ENCODE measurements around the gene SGPL1.
"Not testable (repeated sequence)": the region's sequence is repeated elsewhere in the genome, so short reads cannot be mapped to it uniquely, and the experiment has no call there.

SGPL1 gene

GRCh38 chr10:70843776-70844489, 28.2 kb downstream of the SGPL1 start:
- no peak for DNase-seq (ENCODE audit: low read depth in 2 of 2)

GRCh38 chr10:70845256-70845655, 29.5 kb downstream of the SGPL1 start:
- DNase-seq (ENCODE audit: low read depth in 2 of 2), result no peak

DNA sequence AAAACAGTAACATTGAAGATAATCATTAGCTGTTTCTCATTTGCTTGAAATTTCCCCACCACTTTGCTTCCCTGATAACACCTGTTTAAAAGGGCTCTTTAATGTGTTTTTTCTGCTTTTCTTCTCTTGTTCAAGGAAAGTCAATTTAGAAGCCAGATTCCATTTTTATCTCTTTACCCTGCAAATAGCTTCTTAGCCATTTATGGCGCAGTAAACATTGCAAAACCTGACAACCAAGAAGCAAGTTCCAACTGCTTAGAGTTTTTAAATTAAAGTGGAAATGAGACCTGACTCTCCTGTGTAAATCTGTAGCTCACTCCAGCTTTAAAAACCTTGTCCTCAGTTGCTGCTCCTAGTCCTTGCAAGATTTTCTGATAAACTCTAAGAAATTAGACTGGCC, 30.1 kb downstream of the SGPL1 start:
- no peak for DNase-seq (ENCODE audit: low read depth in 2 of 2)

DNA sequence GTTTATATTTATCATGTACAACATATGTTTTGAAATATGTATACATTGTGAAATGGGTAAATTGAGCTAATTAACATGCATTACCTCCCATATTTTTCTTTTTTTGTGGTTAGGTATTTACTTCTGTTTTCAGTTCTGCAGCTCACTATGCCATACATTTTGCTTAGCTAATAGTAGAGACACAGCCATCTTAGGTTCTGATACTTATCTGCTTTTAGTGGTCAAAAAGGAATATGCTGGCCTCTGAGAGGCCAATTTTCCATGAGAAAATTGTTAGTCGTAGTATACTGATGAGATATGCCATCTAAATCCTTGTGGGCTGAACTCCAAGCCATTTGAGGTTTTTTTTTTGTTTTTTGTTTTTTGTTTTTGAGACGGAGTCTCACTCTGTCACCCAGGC, 31.0 kb downstream of the SGPL1 start:
- no peak for DNase-seq (ENCODE audit: low read depth in 2 of 2)

DNA sequence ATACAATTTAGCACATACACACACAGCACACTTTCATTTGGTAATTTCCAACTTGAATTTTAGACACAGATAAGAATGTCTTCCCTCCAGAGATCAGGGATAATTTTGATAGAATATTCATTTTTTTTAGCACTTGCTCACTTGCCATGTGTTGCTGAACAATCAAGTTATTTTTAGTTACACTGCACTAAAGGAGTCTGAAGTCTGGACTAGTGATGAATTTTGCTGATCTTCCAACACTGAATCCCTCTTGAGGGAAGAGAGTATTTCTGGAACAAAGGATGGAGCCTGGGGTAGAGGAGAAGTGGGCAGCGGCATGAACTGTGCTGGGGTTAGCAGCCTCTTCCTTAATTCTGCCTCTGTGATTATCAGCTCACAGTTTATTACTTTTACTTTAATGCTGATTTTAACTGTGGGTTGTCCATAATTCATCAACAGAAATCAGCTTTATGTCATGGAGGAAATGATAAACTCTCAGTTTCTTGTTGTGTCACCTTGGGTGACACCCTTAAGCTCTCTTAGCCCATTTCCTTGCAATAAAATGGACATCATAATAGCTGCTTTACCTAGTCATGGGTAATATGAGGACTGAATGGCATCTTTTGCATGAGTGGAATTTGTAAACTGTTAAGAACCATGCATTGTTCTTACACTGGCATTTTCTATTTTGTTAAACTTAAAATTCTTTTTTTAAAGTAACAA, 32.1 kb downstream of the SGPL1 start:
- no peak for DNase-seq (ENCODE audit: low read depth in 2 of 2)

DNA sequence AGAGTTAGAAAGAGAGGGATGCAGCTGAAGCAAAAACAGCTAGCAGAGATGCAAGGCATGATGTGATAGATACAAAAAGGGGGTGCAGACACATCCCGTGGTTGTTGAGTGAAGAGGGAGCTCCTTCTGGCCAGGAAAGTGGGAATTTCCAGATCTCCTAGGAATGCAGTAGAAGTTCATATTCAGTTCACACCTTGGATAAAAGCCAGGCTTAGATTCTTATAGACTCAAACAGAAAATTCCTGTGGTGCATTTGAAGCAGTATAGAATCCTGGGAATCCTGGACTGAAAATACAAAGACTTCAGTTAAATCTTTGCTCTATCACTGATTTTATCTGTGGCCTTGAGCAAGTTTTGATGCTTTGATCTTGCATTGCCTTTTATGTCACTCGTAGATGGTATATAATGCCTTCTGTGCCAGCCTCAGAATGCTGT, 33.9 kb downstream of the SGPL1 start:
- DNase-seq (ENCODE audit: low read depth in 2 of 2), result no peak

DNA sequence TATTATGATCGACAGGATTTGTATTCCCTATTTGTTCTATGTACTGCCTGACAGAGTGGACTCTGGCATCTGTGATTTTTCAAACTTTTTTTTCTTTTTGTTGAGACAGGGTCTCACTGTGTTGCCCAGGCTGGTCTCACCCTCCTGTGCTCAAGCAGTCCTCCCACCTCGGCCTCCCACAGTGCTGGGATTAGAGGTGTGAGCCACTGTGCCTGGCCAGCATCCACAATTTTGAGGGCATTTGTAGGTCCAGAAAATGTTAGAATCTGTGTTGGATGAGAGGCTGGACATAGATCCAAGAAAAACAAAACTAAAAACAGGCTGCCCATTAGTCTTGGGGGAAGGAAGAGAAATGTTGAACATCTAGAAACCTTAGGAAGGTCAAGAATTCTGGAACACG, 34.3 kb downstream of the SGPL1 start:
- no peak for DNase-seq (ENCODE audit: low read depth in 2 of 2)

- DNase-seq (ENCODE audit: low read depth in 2 of 2), result no peak
Measured at GRCh38 chr10:70851597-70852475, 36.1 kb downstream of the SGPL1 start.

DNA sequence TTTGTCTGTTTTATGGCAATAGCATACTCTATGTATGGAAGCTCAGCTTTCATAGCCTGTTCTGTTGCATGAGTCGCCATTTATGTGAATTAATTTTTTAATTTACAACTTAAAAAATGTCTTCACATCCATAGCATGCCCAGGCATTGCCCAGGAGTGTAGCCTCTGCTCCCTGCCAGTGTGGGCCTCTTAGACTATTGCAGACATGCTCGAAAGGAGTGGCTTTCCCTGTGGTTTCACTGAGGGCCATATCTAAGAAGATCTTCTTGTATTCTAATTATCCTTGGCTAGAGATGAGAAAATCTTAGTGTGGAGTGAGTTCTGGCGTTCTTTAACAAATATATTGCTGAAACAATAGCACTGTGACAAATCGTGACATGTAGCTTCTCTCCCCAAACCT, 37.3 kb downstream of the SGPL1 start:
- DNase-seq (ENCODE audit: low read depth in 2 of 2), result no peak

DNA sequence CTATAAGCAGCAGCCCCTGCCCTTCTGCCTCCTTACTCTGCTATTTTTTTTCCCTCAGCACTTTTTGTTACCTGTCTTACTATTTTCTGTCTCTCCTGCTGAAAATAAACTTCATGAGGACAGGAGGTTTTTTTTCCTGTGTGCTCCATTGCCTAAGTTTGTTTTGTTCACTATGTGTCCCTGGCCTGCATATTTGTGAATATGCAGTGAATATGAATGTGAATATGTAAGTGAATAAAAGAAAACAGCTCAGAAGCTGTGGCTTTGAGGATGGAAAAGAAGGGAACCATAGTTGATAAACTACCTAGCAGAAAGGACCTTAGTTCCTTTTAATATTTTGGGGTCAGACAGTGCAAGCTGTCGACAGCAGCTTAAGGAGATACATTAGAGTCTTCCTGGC, 37.7 kb downstream of the SGPL1 start:
- DNase-seq (ENCODE audit: low read depth in 2 of 2), result no peak

- DNase-seq (ENCODE audit: low read depth in 2 of 2), result no peak
Measured at GRCh38 chr10:70856454-70856853, 40.7 kb downstream of the SGPL1 start.

DNA sequence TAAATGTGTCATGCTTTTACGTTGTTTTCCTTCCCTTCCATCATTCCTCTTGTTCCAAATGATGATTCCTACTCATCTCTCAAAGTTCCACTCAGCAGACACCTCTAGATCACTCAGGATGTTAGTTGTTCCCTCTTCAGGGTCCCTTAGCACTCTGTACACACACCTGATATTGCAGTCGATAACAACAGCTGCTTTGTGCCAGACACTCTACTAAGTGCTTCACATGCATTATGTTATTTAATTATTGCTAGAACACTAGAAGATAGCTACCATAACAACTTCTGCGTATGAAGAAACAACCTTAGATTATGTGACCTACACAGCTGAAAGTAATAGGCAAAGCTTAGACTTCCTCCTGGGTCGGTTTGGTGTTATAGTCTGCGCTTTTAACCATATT, 43.0 kb downstream of the SGPL1 start:
- no peak for DNase-seq (ENCODE audit: low read depth in 2 of 2)

DNA sequence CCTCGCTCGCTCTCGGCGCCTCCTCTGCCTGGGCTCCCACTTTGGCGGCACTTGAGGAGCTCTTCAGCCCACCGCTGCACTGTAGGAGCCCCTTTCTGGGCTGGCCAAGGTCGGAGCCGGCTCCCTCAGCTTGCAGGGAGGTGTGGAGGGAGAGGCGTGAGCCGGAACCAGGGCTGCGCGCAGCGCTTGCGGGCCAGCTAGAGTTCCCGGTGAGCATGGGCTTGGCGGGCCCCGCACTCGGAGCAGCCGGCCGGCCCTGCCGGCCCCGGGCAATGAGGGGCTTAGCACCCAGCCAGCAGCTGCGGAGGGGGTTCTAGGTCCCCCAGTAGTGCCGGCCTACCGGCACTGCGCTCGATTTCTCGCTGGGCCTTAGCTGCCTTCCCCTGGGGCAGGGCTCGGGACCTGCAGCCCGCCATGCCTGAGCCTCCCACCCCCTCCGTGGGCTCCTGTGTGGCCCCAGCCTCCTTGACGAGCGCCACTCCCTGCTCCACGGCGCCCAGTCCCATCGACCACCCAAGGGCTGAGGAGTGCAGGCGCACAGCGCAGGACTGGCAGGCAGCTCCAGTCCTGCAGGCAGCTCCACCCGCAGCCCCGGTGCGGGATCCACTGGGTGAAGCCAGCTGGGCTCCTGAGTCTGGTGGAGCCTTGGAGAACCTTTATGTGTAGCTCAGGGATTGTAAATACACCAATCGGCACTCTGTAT, 45.9 kb downstream of the SGPL1 start:
- DNase-seq (ENCODE audit: low read depth in 2 of 2), result not testable (repeated sequence)

DNA sequence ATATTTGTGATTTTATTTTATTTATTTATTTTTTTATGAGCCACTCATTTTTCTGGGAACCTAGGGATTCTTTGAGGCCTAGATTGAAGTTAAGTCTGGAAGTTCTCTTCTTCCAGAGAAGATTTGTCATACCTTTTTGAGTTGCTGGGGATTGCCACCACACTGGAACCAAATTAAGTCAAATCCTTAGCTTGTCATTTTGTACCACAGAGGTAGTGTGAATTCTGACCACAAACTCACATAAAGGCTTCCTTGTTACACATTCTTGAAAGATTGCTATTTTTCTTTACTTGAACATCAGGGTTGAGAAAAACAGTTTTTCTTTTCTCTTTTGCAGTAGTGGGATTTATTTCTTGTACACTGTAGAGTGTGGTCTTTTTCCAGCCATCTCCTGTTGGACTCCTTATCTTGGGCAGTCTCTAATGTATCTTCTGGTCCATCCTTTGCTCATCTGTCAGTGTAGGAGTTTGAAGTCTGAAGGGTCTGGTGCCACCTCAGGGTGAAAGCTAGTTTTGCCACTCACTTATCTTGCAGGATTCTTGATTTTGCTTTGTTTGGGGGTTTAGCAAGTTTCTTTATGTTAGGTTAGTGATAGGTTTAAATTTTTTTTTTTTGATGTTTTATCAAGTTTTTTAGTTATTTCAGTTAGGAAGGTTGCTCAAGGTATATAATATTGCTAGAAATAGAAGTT, 47.9 kb downstream of the SGPL1 start:
- no peak for DNase-seq (ENCODE audit: low read depth in 2 of 2)

DNA sequence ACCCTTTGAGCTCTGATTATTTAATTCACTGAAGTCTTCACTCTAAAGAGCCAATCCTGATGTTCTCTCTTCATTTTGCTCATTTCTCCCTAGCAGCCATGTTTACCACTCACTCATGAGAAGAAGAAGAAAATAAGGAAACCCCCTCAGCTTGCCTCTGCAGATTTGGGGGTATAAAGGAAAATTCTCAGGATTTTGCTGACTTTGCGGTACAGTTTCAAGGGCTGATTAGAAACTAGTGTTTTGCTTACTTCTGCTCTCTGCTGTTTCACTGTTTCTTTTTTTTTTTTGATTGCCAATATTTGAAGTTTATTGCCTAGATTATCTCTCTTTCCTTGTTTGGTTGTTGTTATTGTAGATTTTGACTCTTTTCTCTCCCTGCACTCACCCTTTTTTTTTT, 49.2 kb downstream of the SGPL1 start:
- DNase-seq (ENCODE audit: low read depth in 2 of 2), result no peak

DNA sequence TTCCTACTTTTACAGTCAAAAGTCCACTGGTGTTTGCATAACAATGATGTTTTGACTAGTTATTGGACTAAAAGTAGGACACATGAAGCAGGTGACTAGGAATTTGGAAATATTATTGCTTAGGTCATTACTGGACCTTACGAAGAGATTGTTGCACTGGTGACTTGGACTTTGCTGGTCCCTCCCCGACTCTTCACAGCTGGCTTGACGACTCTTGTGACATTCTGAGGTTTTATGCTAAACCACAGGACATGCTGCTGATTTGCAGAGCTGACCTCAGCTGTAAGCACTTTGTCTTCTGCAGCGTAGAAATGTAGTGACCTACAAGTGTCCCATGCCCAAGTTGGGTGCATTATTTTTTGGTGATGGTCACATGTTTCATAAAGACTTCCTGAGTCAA, 50.7 kb downstream of the SGPL1 start:
- no peak for DNase-seq (ENCODE audit: low read depth in 2 of 2)

DNA sequence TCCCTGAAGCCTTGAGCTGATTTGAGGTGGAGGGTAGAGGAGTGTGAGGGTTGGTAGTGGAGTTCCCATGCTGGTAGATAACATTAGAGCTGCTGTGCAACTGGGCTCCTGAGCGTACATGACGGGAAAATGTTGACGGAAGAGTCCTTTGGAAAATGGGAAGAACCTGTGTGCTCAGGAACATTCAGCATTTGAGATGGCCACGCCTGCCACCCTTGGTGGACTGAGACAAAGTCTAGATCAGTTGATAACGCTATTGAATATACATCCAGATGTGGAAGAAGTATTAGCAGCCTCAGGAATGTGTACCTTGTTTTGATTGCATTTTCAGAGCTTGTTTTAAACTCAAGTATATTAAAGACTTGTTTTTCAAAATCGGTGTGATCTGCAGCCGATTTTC, 56.5 kb downstream of the SGPL1 start:
- no peak for DNase-seq (ENCODE audit: low read depth in 2 of 2)

DNA sequence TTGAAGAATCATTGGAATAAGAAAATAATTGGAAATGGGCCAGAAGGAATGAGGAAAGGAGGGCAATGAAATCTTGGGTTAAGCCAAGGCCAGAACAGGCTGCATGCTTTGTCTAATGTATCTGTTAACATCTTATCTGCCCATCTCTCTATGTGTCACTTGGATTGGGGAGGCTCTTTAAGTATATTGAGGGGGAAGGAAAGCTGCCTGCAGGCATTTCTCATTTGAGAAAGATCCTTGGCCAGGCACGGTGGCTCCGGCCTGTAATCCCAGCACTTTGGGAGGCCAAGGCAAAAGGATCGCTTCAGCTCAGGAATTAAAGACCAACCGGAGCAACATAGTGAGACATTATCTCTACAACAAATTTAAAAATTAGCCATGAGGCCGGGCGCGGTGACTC, 58.3 kb downstream of the SGPL1 start:
- no peak for DNase-seq (ENCODE audit: low read depth in 2 of 2)

DNA sequence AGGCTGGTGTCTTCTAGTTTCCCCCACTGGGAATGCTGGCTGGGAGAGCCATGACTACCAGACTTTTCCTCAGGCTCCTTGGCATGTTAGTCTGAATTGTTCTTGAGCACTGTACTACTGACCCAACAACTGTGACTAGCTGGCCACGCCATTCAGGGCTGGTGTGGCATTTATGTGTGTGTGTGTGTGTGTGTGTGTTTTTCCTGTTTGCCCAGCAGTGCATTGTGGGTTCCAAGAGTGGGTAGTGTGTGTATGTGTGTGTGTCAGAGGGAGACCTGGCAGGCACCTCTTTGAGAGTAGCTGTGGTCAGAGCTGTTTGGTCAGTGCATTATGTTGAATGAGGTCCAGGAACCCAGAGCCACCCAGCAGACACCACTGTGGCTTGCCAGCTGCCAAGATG, 63.5 kb downstream of the SGPL1 start:
- DNase-seq (ENCODE audit: low read depth in 2 of 2), result no peak

DNA sequence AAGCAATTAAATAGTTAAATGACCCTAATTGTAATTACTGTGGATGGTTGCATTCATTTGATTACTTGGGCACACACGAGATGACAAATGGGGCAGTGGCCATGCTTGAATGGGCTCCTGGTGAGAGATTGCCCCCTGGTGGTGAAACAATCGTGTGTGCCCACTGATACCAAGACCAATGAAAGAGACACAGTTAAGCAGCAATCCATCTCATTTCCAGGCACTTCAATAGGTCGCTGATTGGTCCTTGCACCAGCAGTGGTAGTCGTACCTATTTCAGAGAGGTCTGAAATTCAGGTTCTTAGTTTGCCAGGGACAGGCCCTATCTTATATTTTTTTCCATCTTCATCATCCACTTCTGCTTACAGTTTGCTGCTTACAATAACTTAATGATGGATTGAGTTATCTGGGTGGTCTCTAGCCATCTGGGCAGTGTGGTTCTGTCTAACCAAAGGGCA, 64.4 kb downstream of the SGPL1 start:
- DNase-seq (ENCODE audit: low read depth in 2 of 2), result peak; percentile 39 to 54

DNA sequence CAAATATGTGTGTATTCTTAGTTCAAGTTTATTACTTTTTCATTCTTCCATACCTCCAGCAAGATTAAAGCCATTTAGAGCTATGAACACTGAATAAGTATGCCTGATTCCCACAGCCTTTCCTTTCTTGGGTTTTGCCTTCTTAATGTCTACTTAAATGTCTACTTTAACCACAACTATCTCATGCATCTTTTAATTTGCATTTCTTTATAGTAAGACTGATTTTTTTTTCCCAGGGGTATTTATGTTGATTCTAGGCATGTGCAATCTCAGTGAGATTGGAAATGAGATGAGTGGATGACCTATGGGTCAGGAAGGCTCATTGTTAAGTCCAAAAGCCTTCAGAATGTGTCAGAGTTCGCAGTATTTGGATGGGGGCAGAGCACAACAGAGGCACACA, 69.0 kb downstream of the SGPL1 start:
- DNase-seq (ENCODE audit: low read depth in 2 of 2), result no peak
